HG03025 (cell line): ENCODE data around the gene ANKHD1.

Source experiments
- ATAC-seq: cut with Tn5 transposase; IDR thresholded peaks from one replicate; pipeline ENCODE4 v1.9.1; 2021; ENCODE audit warnings: mild to moderate bottlenecking, moderate library complexity; ENCODE audit not compliant: unreplicated experiment, low FRiP score

The ANKHD1 gene, protein sequence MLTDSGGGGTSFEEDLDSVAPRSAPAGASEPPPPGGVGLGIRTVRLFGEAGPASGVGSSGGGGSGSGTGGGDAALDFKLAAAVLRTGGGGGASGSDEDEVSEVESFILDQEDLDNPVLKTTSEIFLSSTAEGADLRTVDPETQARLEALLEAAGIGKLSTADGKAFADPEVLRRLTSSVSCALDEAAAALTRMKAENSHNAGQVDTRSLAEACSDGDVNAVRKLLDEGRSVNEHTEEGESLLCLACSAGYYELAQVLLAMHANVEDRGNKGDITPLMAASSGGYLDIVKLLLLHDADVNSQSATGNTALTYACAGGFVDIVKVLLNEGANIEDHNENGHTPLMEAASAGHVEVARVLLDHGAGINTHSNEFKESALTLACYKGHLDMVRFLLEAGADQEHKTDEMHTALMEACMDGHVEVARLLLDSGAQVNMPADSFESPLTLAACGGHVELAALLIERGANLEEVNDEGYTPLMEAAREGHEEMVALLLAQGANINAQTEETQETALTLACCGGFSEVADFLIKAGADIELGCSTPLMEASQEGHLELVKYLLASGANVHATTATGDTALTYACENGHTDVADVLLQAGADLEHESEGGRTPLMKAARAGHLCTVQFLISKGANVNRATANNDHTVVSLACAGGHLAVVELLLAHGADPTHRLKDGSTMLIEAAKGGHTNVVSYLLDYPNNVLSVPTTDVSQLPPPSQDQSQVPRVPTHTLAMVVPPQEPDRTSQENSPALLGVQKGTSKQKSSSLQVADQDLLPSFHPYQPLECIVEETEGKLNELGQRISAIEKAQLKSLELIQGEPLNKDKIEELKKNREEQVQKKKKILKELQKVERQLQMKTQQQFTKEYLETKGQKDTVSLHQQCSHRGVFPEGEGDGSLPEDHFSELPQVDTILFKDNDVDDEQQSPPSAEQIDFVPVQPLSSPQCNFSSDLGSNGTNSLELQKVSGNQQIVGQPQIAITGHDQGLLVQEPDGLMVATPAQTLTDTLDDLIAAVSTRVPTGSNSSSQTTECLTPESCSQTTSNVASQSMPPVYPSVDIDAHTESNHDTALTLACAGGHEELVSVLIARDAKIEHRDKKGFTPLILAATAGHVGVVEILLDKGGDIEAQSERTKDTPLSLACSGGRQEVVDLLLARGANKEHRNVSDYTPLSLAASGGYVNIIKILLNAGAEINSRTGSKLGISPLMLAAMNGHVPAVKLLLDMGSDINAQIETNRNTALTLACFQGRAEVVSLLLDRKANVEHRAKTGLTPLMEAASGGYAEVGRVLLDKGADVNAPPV (N-terminal part only)

DNA sequence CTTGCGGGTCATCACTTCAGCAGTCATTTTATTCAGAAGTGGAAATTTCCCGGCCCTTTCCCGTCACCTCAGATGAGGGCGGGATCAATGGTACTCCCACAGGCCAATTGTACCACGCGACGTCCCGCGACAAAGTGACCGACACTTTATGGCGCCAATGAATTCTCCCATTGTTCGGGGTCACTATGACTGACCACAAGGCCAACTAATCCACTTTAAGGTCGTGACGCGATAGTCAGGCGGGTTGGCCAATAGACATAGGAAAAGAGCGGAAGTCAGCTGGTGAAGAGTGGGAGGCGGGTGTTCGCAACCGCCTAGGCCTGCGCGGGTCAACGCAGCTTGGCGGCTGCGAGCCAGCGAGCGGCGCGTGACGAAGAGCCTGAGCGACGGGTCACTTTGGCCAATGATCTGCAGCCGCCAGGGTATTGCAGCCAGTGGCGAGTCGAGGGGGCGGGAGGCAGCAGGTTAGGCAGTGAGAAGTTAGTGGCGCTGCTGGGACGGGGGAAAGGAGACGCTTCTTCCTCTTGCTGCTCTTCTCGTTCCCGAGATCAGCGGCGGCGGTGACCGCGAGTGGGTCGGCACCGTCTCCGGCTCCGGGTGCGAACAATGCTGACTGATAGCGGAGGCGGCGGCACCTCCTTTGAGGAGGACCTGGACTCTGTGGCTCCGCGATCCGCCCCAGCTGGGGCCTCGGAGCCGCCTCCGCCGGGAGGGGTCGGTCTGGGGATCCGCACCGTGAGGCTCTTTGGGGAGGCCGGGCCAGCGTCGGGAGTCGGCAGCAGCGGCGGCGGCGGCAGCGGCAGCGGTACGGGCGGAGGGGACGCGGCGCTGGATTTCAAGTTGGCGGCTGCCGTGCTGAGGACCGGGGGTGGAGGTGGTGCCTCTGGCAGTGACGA is at the start of gene ANKHD1:
Gene ANKHD1 (plus strand): TSS at position 472 of the 896 bp plus-strand sequence. CDS start 135 bp downstream, at position 607.
- peak; percentile 85 for ATAC-seq

DNA sequence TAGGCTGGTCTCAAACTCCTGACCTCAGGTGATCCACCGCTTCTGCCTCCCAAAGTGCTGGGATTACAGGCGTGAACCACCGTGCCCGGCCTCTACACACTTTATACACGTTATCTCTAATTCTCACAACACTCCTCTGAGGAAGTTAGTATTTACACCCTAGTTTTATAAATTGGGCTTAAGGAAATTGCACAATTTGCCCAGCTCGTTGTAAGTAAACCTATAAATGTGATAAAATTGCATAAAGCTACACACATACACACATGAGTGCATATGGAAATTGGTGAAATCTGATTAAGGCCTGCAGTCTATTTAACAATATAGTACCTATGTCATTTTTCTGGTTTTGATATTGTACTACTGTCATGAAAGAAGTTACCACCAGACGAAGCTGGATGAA is 46.1 kb upstream of the ANKHD1 start:
- ATAC-seq: no peak

DNA sequence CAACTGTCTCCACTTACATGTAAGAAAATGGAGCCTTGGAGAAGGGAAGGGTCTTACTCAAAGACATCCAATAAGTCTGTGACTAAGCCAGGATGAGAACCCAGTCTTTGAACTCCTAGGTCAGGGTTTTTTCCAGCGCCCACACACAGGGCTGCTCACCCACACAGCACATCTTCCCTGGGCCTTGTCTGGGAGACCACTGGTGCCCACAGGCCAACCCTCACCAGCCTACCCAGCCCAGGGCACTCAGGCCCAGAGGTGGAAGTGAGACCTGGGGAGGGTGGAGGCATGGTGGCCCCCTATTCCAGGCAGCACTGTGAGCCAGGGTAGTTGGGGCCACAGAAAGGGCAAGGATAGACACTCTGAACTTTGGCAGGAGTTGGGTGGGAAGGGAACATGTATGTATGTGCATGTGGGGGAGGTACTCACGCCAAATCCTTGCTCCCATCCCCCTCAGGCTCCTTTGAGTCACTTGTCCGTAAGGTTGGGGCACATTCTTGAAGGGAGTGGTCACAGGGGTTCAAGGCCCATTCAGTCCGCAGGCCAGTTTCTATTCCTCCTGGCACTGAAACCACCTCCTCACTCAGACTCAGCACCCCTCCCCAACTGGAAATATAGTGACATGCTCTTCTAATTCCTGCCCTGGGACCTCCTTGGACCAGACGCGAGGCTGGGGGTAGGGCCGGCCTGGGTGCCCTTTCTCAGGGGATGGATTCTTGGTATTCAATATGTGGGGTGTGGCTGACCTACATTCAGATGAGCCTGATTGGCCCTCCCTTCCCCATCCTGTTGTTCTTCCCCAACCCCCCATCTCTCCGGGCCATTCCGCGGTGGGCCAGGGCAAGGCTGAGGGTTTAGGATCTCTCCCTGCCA is 44.5 kb upstream of the ANKHD1 start:
- peak; percentile 30 for ATAC-seq

DNA sequence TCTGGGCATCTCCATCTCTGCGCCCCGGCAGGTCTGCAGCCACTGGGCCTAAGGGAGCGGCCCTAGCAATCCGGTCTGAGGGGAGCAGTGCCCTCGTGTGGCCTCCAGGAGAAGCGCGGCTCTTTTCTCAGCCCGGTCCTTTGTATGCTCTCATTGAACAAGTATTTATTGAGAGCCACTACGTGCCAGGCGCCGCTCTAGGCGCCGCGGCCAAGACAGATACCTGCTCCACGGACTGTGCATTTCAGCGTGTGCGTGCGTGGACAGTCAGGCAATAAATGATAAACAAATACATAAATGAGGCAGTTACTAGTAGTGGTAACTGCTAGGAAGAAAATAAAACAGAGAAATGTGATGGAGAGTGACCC is 43.9 kb upstream of the ANKHD1 start:
- peak; percentile 83 for ATAC-seq

DNA sequence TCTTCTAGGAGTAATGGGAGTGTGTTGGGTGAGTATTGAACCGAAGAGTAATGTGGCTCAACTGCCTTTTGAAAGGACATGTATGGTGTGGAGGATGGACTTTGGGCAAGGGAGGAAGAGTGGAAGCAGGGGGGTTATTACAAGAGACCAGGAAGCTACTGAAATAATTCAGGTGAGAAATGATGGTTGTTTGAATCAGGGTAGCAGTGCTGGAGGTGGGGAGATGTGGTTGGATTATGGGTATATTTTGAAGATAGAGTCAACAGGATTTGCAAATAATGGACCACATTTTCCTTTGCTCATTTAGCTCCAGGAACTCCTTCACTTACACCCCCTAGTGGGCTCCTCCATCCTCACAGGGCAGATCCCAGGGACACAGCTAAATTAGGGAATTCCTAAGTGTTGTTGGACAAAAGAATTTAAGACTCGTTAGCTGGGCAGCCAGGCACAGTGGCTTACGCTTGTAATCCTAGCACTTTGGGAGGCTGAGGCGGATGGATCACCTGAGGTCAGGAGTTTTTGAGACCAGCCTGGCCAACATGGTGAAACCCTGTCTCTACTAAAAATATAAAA is 42.8 kb upstream of the ANKHD1 start:
- no peak for ATAC-seq

DNA sequence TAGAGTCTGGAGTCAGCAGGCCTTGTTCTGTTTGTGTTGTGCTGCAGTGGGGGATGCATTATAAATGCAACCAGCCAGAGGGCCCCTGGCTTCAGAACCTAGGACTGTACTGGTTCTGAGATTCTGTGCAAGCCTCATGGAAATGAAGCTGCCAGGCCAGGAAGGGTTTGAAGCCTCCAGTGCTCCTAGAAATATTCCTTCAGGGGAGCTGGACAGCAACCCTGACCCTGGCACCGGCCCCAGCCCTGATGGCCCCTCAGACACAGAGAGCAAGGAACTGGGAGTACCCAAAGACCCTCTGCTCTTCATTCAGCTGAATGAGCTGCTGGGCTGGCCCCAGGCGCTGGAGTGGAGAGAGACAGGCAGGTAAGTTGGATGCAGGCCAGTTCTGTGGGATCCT is 41.5 kb upstream of the ANKHD1 start, which contains the start of gene SLC4A9:
Gene SLC4A9 (plus strand): TSS at position 94 of the 400 bp plus-strand sequence. CDS start 43 bp downstream, at position 137.
- ATAC-seq: no peak

DNA sequence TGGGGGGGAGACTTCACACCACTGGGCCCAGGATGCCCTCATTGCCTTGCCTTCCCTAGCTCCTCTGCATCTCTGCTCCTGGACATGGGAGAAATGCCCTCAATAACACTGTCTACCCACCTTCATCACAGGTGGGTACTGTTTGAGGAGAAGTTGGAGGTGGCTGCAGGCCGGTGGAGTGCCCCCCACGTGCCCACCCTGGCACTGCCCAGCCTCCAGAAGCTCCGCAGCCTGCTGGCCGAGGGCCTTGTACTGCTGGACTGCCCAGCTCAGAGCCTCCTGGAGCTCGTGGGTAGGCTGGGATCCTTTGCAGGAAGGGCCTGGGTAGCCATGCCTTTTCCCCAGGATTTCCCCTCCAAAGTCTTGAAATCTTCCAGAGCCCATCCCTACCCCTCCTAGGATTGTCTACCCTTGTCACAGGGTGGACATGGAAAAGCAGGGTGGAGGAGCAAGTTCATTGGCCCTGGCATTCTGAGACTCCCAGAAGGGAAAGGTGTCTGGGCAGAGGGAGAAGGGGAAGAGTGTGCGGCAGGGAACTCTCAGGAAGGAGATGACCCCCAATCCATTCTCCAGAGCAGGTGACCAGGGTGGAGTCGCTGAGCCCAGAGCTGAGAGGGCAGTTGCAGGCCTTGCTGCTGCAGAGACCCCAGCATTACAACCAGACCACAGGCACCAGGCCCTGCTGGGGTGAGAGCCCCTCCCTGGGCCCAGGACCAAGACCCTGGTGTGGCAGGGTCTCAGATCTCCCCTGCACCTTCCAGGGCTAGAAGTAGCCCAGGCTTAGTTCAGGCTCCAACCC is 40.8 kb upstream of the ANKHD1 start:
- no peak for ATAC-seq

DNA sequence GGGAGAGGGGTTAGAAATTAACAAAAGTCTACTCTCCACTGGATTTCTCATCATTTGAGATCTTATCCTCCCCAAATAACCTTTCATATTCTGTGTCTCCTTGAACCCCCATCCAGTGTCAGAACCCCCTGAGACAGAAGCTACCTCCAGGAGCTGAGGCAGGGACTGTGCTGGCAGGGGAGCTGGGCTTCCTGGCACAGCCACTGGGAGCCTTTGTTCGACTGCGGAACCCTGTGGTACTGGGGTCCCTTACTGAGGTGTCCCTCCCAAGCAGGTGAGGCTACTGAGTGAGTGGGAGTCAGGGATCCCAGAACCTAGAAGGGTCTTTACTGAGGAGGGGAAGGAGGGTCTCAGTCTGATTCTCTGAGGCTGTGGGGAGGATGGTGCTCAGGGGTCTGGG is 39.7 kb upstream of the ANKHD1 start:
- ATAC-seq: no peak

DNA sequence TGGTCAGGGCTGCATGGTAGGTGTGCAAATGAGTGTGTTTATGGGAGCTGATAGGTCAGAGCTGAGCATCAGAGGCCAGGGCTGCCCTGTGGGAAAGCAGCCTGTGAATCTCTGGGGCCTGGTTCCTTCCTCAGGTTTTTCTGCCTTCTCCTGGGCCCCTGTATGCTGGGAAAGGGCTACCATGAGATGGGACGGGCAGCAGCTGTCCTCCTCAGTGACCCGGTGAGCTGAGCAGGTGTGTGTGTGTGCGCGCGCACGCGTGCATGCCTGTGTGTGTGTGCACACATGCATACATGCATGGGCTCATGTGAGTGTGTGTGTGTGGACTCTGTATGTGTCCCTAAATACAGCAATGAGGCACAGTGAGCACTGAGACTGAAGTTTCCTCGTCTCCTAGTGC is 39.3 kb upstream of the ANKHD1 start:
- ATAC-seq: no peak

DNA sequence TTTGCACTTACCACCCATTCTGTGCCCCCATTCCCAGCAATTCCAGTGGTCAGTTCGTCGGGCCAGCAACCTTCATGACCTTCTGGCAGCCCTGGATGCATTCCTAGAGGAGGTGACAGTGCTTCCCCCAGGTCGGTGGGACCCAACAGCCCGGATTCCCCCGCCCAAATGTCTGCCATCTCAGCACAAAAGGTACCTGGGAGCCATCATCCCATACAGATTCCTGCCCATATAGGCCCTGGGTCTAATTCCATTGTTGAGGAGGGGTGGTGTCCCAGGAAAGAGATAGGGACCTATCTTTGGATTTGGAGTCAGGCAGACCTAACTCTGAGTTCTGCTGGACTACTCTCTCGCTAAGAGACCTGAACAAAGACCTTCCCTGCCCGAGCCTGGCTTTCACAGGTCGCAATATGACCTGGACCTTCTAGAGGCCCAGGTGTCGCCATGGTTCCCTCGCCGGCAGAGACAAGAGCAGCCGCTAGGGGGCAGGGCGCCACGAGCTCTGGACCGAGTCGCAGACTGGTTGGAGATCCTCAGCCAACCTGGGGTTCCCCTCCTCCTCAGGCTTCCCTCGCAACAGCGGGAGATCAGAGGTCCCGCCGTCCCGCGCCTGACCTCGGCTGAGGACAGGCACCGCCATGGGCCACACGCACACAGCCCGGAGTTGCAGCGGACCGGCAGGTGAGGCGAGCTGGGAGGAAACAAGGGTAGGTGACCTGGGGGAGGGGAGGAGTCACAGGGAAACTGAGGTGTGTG is 38.6 kb upstream of the ANKHD1 start:
- peak; percentile 70 for ATAC-seq

DNA sequence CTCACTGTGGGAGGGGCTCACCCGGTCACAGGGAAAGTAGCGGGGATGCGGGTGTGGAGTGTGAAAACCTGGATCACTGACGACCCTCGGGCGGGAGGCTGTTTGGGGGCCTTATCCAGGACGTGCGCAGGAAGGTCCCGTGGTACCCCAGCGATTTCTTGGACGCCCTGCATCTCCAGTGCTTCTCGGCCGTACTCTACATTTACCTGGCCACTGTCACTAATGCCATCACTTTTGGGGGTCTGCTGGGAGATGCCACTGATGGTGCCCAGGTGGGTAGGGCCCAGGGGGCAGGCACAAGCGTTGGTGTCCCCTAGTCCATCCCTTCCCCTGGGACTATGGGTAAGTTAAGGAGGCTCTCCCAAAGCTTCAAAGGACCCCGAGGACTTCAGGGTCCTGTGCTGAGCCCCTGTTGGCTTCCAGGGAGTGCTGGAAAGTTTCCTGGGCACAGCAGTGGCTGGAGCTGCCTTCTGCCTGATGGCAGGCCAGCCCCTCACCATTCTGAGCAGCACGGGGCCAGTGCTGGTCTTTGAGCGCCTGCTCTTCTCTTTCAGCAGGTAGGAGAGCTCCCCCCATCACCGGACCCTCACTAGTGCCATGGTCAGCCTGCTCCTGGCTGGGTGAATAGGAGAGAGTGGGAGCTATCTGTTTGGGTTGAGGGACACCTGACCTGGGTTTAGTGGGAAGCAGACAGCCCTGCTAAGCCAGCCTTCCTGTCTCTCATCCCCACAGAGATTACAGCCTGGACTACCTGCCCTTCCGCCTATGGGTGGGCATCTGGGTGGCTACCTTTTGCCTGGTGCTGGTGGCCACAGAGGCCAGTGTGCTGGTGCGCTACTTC is 37.8 kb upstream of the ANKHD1 start:
- ATAC-seq: no peak

DNA sequence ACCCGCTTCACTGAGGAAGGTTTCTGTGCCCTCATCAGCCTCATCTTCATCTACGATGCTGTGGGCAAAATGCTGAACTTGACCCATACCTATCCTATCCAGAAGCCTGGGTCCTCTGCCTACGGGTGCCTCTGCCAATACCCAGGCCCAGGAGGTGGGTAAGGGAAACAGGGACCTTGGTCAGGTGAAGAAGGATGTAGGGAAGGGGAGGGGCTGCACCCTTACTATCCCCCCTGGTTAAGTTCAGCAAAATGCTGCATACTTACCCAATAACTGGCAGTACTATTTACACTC is 37.2 kb upstream of the ANKHD1 start:
- no peak for ATAC-seq

DNA sequence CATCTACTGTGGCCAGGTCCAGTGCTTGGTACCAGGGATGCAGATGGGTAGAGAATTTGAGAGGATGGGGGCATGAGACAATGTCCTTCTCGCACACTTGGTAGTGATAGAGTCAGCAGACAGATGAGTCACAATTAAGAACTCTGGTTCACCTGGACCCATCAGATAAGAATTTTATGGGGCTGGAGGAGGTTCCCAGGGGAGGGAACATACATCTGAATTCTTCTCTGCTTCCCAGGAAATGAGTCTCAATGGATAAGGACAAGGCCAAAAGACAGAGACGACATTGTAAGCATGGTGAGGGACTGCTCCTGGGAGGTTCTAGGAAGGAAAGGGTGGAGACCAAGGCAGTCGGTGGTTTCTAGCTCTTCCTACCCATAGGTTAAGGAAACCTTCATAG is 36.4 kb upstream of the ANKHD1 start:
- no peak for ATAC-seq

DNA sequence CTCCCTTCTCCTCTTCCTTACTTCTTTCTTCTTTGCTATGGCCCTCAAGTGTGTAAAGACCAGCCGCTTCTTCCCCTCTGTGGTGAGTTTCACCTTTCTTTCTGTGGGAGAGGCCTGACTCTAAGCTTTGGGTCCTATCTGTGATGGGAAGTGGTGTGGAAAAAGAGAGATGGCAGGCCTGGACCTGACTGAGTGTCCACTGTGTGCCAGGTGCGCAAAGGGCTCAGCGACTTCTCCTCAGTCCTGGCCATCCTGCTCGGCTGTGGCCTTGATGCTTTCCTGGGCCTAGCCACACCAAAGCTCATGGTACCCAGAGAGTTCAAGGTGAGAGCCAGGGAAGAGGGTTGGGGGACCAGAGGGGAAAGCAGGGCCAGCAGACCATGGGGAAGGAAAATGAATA is 35.7 kb upstream of the ANKHD1 start:
- ATAC-seq: no peak

DNA sequence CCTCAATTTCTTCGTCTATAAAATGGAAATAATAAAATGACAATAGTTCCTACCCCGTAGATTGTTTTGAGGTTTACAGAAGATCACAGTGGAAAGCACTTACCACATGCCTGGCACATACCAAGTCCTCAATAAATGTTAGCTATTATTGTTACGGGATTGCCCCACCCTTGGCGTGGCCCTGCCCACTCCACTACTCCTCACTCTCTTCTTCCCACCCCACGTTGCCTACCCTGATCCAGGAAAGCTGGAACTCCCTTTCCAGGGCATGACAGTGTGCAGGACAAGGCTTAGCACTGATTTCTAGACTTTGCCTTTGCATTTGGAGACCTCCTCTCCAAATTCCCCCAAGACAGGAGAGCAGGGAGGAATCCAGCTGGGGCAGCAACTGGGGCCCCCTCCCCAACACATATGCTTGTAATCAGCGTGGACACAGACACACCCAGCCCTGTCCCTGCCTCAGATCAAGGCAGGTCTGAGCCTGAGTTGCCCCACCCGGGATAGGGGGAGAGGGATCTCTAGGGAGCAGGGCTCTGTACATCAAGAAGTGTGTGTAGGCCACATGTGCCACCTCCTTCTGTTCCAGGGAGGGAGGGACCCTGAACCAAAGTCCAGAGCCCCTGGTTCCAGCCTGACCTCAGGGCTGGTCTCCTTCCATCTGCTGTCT is 34.9 kb upstream of the ANKHD1 start:
- no peak for ATAC-seq
